Activated B cell treated with CpG ODN at 0.5 μM for 24 hours (primary cell): ENCODE data around the gene MTUS2. TPM values are rescaled to one million over a fixed set of nuclear protein-coding genes. Genes with fewer than 3 reads are reported as not detected.

Source experiments
- ATAC-seq: fragments of 200-7000 bp; cut with Tn5 transposase; one replicate; pipeline ENCODE4 v1.10.0; 2021; ENCODE audit warnings: low read depth, mild to moderate bottlenecking, moderate library complexity
- CTCF ChIA-PET: fragments of 350-600 bp; sonication (Branson Sonifier 250); formaldehyde crosslinking; loops from one replicate; lab custom pipeline; 2021; ENCODE audit warnings: antibody characterized with exemption; lab: Charles Lee
- POLR2A ChIA-PET: fragments of 350-600 bp; sonication (Branson Sonifier 250); formaldehyde crosslinking; loops from one replicate; lab custom pipeline; 2021; ENCODE audit warnings: antibody characterized with exemption; lab: Charles Lee
- DNase-seq: peaks from one replicate; pipeline ENCODE4 v3.0.0; 2022
- H3K27ac Mint-ChIP-seq: one replicate; pipeline ENCODE4 v1.8.0; 2020; ENCODE audit warnings: mixed read lengths
- H3K27me3 Mint-ChIP-seq: one replicate; pipeline ENCODE4 v1.8.0; 2021; ENCODE audit warnings: mixed read lengths
- H3K36me3 Mint-ChIP-seq: one replicate; pipeline ENCODE4 v1.8.0; 2021; ENCODE audit warnings: low read depth, mixed read lengths
- H3K4me1 Mint-ChIP-seq: one replicate; pipeline ENCODE4 v1.8.0; 2021; ENCODE audit warnings: mixed read lengths
- H3K4me3 Mint-ChIP-seq: one replicate; pipeline ENCODE4 v1.8.0; 2020; ENCODE audit warnings: mild to moderate bottlenecking, mixed read lengths
- H3K9me3 Mint-ChIP-seq: one replicate; pipeline ENCODE4 v1.8.0; 2020; ENCODE audit warnings: mixed read lengths
- CTCF ChIP-seq: fragments of 200-600 bp; IDR thresholded peaks from one replicate; pipeline ENCODE4 v1.8.0; 2022; ENCODE audit warnings: antibody characterized with exemption, mild to moderate bottlenecking
- intact Hi-C: fragments of 100-400 bp; cut with micrococcal nuclease; formaldehyde crosslinking; loops from one replicate; pipeline ENCODE4 v1.15.1; 2024
- total RNA-seq: library from RNA; stranded (reverse); gene quantifications from 2 replicates; pipeline ENCODE4 v1.2.3, GENCODE V29; 2022

The MTUS2 gene
- total RNA-seq, 1 donor from 2014 or later = not detected

DNA sequence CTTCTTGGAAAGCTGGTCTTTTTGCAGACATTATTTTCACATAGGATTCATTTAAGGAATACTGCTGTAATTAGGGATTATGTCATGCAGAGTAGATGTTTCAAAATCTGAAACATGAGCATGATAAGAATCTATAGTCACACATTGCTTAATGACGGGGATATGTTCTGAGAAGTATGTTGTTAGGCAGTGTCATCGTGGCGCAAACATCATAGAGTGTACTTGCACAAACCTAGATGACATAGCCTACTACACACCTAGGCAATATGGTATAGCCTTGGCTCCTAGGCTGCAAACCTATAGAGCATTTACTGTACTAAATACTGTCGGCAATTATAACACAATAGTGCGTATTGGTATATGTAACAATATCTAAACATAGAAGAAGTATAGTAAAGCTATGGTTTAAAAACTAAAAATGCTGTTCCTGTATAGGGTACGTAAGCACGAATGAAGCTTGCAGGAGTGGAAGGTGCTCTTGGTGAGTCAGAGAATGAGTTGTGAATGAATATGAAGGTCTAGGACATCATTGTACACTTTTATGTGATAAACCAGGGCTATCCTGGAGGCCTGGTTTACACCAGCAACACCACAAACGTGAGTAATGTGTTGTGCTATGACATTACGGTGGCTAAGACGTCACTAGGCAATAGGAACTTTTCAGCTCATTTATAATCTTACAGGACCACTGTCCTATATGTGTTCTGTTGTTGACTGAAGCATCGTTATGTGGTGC lies 283.1 kb downstream of the MTUS2 start:
- no peak overlapping the region for H3K4me3 Mint-ChIP-seq
- DNase-seq = no peak
- intact Hi-C loops = no loop called here
- no peak for TF ChIP-seq CTCF
- no peak overlapping the region for H3K27ac Mint-ChIP-seq
- H3K36me3 Mint-ChIP-seq = no peaks in the 10 kb centered on the region
- peaks cover 27% of the 10 kb centered on the region for H3K27me3 Mint-ChIP-seq
- no peaks in the 10 kb centered on the region for H3K9me3 Mint-ChIP-seq
- H3K4me1 Mint-ChIP-seq = no peaks in the 10 kb centered on the region
- CTCF ChIA-PET = no interaction called here
- ATAC-seq = no peak
- POLR2A ChIA-PET = no interaction called here

- no peak overlapping the region for H3K4me3 Mint-ChIP-seq
- no peaks in the 10 kb centered on the region for H3K36me3 Mint-ChIP-seq
- H3K4me1 Mint-ChIP-seq = no peaks in the 10 kb centered on the region
- peaks cover 17% of the 10 kb centered on the region for H3K27me3 Mint-ChIP-seq
- ChIA-PET POLR2A (no interaction called here), CTCF (no interaction called here)
- no peak overlapping the region for H3K27ac Mint-ChIP-seq
- ATAC-seq (no peak), DNase-seq (no peak)
- no peaks in the 10 kb centered on the region for H3K9me3 Mint-ChIP-seq
- intact Hi-C loops = no loop called here
- TF ChIP-seq CTCF = no peak
These were observed 284.3 kb downstream of the MTUS2 start for GRCh38 chr13:29104461-29104860.

GRCh38 chr13:29105779-29106178 lies 285.6 kb downstream of the MTUS2 start:
- Mint-ChIP-seq H3K4me1 (no peaks in the 10 kb centered on the region), H3K27ac (no peak overlapping the region), H3K9me3 (no peaks in the 10 kb centered on the region), H3K27me3 (peaks cover 12% of the 10 kb centered on the region), H3K4me3 (no peak overlapping the region), H3K36me3 (no peaks in the 10 kb centered on the region)
- ChIA-PET POLR2A (no interaction called here), CTCF (no interaction called here)
- no peak for TF ChIP-seq CTCF
- ATAC-seq (no peak), DNase-seq (no peak)
- intact Hi-C loops = no loop called here

DNA sequence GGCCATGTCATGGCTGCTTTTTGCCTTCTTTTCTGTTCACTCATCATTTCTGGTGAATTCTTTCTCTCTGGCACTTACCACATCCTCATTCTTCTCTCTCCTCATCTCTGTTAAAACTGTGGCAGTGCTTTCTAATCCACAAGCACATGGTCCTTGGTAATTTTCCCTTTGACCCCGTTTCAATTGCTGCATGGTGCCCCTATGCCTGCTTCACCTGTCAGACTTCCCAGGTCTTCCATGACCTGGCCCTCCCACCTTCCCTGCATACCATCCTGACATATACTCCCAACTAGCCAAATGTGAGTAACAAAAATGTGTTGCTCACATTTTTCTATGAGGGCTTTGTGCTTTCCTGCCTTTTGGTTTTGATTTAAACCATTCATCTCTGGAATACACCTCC lies 286.5 kb downstream of the MTUS2 start:
- H3K4me3 Mint-ChIP-seq = no peak overlapping the region
- POLR2A ChIA-PET = no interaction called here
- intact Hi-C loops = no loop called here
- no peaks in the 10 kb centered on the region for H3K4me1 Mint-ChIP-seq
- ATAC-seq = no peak
- no peak overlapping the region for H3K27ac Mint-ChIP-seq
- TF ChIP-seq CTCF = no peak
- no peaks in the 10 kb centered on the region for H3K36me3 Mint-ChIP-seq
- H3K9me3 Mint-ChIP-seq = no peaks in the 10 kb centered on the region
- peaks cover 12% of the 10 kb centered on the region for H3K27me3 Mint-ChIP-seq
- no peak for DNase-seq
- CTCF ChIA-PET = no interaction called here

- no peak for DNase-seq
- ChIA-PET POLR2A (no interaction called here), CTCF (no interaction called here)
- Mint-ChIP-seq H3K4me3 (no peak overlapping the region), H3K9me3 (no peaks in the 10 kb centered on the region), H3K4me1 (no peaks in the 10 kb centered on the region), H3K36me3 (no peaks in the 10 kb centered on the region), H3K27me3 (peaks cover 19% of the 10 kb centered on the region), H3K27ac (no peak overlapping the region)
- no peak for ATAC-seq
- TF ChIP-seq CTCF = no peak
- intact Hi-C loops = no loop called here
These were observed 288.1 kb downstream of the MTUS2 start for GRCh38 chr13:29108068-29108786.
